Hair follicle dermal papilla cell (primary cell): ENCODE measurements around the gene GRIK3. TPM values are rescaled to one million over a fixed set of nuclear protein-coding genes. Genes with fewer than 3 reads are reported as not detected.

ENCODE experiments used
- total RNA-seq: library from RNA; depleted of rRNA; stranded (reverse); fragments of >200 nt; gene quantifications from 2 replicates; pipeline ENCODE4 v1.2.3, GENCODE V29; 2012

GRIK3 gene
- total RNA-seq: not detected in 2 replicates

DNA sequence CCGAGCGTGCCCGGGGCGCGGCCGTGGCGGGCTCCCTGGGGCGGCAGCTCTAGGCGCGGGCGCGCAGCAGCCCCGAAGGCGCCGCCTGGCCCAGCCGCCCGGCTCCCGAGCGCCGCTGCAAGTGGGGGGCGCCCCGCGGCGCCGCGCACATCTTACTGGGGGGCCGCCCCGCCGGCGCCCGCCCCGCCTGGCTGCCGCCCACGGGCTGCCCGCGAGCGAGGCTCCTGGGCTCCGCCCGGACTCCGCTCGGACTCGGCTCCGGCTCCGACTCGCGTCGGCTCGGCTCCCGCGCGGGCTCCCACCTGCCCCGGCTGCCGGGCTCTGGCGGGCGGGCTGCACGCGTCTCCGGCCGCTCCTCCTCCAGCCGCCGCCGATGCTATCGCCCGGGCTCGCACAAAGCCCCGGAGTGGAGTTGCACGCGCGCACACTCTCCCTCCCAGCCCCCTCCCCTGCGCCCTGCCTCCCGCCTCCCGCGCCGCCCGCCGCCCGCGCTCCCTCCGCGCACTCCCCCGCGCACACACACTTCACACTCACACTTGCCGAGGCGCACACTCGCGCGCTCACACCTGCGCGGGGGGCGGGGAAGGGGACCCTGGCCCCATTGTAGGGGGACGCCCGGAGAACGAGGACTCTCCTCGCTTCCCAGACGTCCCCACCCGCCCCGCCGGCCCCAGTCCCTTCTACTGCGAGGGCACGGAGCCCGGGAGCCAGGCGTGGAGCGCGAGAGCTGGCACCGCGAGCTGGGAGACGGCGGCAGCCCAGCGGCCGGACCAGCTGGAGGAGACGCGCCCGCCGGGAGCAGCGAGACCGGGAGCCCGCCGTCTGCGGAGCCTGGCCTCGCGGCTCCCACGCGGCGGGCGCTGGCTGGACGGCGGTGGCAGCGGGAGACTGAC, at the start of gene GRIK3:
TSS of gene GRIK3 (minus strand) at position 395 of the 893 bp plus-strand sequence. CDS start 407 bp downstream, outside the sequence.

